Smooth muscle cell of the coronary artery (primary cell): Measurements from ENCODE around the gene PP2D1. TPM values are rescaled to one million over a fixed set of nuclear protein-coding genes. Genes with fewer than 3 reads are reported as not detected.

Experiments
- total RNA-seq: library from RNA; depleted of rRNA; stranded (reverse); fragments of >200 nt; gene quantifications from 2 replicates; pipeline ENCODE4 v1.2.3, GENCODE V29; 2014; ENCODE audit warnings: low replicate concordance

Gene PP2D1
- not detected in 2 replicates for total RNA-seq

GRCh38 chr3:20012164-20012563, at the start of gene PP2D1:
Gene PP2D1 (minus strand): TSS chr3:20012264. CDS start chr3:20012072, 192 bp downstream.

GRCh38 chr3:20039765-20040547, 27.9 kb upstream of the PP2D1 start, which contains the start of gene KAT2B:
Gene KAT2B (plus strand): TSS chr3:20040446. CDS start chr3:20040478, 32 bp downstream.

DNA sequence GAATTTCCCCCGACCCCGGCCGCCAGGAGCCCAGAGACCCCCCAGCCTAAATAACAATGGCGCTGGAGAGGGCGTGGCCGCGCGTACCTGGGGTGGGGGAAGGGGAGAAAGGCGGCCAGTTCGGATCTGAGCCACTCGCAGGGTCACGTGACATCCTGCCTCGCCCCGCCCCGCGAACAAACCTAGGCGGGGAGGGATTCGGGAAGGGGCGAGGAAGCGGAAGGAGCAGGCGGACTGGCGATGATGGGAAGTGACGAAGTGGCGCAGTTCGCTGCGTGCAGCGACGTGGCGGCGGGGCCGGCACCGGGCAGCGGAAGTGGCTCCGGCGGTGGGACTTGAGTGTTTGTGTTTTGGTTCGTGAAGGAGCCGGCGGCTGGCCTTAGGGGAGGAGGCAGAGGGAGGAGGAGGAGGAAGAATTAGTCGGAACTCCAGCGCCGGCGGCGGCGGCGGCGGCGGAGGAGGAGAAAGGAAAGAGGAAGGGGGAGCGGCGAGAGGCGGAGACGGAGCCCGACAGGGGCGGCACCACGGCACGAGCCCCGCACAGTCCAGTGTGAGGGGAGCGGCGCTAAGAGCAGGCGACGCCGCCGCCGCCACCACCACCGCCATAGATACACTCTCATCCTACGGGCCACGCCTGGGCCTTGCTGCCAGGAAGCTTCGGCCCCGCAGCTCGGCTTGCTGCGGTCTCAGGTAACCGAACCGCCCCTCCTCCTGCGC, 65.1 kb downstream of the PP2D1 start, which contains the start of gene RAB5A:
RAB5A (plus strand) TSS at position 266 of the 717 bp plus-strand sequence. CDS start 3,802 bp downstream, outside the sequence.

Other genes starting within 250 kb of the PP2D1 start
- 0.23 and 1.9 TPM in 2 replicates for gene EFHB, start 78.0 kb downstream of the PP2D1 start, total RNA-seq
- gene RAB5A, start 65.2 kb downstream of the PP2D1 start, total RNA-seq: 16.8 and 46.8 TPM in 2 replicates
- gene KAT2B, start 28.2 kb upstream of the PP2D1 start, total RNA-seq: 3.0 and 8.0 TPM in 2 replicates
- gene SGO1, start 173.9 kb upstream of the PP2D1 start, total RNA-seq: 1.7 TPM in 1 of 2 replicates, not detected in the other